GM13977 (cell line): ENCODE measurements around the gene NAP1L4.

Experiments
- DNase-seq: peaks from one replicate; pipeline ENCODE4 v3.0.0; 2012; ENCODE audit warnings: low spot score
- CTCF ChIP-seq: IDR thresholded peaks from 2 replicates; pipeline ENCODE4 v1.5.1; 2012; ENCODE audit warnings: mild to moderate bottlenecking, control low read depth; ENCODE audit not compliant: insufficient read depth; ENCODE audit errors: extremely low read depth, missing control alignments
- in situ Hi-C: fragments of 300-500 bp; cut with MboI; formaldehyde crosslinking; loops from one replicate; pipeline ENCODE4 v1.12.0; 2022; ENCODE audit warnings: low sequenced_read_pairs, low pct_unique_long_range_greater_than_20kb, mixed read lengths, inconsistent platforms; ENCODE audit not compliant: unreplicated experiment

Gene NAP1L4

GRCh38 chr11:2924381-2924780 lies 67.7 kb downstream of the NAP1L4 start:
- in situ Hi-C loops = no loop called here
- no peak for DNase-seq
- TF ChIP-seq CTCF = no peak

GRCh38 chr11:2923446-2924375 lies 68.4 kb downstream of the NAP1L4 start:
- in situ Hi-C loops = no loop called here
- DNase-seq = no peak
- TF ChIP-seq CTCF = no peak

GRCh38 chr11:2922655-2923054 lies 69.5 kb downstream of the NAP1L4 start:
- DNase-seq = no peak
- TF ChIP-seq CTCF = no peak
- in situ Hi-C loops = no loop called here

- TF ChIP-seq CTCF = no peak
- DNase-seq = no peak
- in situ Hi-C loops = no loop called here
These were observed 70.2 kb downstream of the NAP1L4 start for GRCh38 chr11:2921742-2922493.

GRCh38 chr11:2921261-2921660 lies 70.9 kb downstream of the NAP1L4 start:
- TF ChIP-seq CTCF = no peak
- in situ Hi-C loops = no loop called here
- DNase-seq = no peak

- in situ Hi-C loops = no loop called here
- no peak for TF ChIP-seq CTCF
- DNase-seq = no peak
These were observed 71.8 kb downstream of the NAP1L4 start for GRCh38 chr11:2920343-2920742.
